OCI-LY7 (cell line): ENCODE measurements around the gene USP24.
"Not testable (repeated sequence)": the region's sequence is repeated elsewhere in the genome, so short reads cannot be mapped to it uniquely, and the experiment has no call there.

Source experiments
- CTCF ChIP-seq: fragments of 200-600 bp; sonication (generic); conservative IDR thresholded peaks from 2 replicates; pipeline ENCODE4 v1.5.1; 2014; ENCODE audit warnings: mild to moderate bottlenecking, antibody characterized with exemption, low read length, moderate library complexity, mixed read lengths
- EZH2phosphoT487 ChIP-seq: fragments of 200-600 bp; sonication (generic); IDR thresholded peaks from 2 replicates; pipeline ENCODE4 v1.6.1; 2018; ENCODE audit warnings: low read depth, borderline replicate concordance, mild to moderate bottlenecking, mixed run types, antibody characterized with exemption, low read length, moderate library complexity, mixed read lengths

GRCh38 chr1:55024163-55024562 is 191.0 kb downstream of the USP24 start:
- not testable (repeated sequence) for TF ChIP-seq CTCF, EZH2phosphoT487
